EL (cell line): ENCODE data around the gene TBX2.

ENCODE experiments used
- DNase-seq: peaks from one replicate; pipeline ENCODE4 v3.0.0-alpha.2; 2016

TBX2 gene

DNA sequence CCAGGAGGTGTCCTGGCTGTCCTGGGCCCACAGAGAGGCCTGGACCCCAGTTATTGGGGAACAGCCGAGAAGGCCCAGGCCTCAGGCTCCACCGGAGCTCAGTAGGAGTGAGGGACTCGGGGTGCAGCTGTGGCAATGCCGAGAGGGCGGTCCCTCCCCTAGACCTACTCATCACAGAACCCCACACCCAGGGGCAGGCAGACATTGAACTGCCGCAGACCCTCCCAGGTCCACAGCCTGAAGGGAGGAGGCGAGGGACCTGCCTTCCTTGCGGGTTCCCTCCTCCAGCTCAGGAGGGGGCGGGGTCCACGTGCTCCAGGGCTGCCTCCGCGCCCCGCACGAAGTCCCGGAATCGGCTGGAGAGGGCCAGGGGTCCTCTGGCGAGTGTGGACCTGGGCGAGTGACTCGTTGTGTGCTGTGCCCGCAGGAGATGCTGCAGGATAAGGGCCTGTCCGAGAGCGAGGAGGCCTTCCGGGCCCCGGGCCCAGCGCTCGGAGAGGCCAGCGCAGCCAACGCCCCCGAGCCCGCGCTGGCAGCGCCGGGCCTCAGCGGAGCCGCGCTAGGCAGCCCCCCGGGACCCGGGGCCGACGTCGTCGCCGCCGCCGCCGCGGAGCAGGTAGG, 56.5 kb downstream of the TBX2 start:
- no peak for DNase-seq

DNA sequence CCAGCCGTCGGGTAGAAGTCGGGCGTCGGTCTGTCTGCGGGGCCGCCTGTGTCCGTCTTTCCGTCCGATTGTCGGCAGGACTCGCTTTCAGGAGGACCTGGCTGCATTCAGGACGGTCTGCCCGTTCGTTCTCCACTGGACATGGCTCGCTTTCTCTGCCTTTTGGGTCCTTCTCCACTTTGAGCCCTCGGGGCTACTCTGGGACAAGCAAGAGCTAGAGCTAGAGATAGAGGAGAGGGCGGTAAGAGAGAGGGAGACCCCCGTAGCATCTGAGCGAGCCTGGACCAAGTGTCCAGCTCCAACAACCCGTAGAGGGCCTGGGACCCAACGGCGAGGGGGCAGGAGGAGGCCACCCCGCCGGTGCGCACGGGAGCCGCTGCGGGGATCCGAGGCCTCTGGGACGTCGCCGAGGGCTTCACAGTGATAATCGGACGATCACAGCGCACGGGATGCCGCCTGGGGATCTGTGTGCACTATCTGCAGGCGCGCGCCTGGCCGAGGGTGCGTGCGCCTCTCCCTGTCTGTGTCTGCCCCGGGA, 57.1 kb downstream of the TBX2 start:
- no peak for DNase-seq

DNA sequence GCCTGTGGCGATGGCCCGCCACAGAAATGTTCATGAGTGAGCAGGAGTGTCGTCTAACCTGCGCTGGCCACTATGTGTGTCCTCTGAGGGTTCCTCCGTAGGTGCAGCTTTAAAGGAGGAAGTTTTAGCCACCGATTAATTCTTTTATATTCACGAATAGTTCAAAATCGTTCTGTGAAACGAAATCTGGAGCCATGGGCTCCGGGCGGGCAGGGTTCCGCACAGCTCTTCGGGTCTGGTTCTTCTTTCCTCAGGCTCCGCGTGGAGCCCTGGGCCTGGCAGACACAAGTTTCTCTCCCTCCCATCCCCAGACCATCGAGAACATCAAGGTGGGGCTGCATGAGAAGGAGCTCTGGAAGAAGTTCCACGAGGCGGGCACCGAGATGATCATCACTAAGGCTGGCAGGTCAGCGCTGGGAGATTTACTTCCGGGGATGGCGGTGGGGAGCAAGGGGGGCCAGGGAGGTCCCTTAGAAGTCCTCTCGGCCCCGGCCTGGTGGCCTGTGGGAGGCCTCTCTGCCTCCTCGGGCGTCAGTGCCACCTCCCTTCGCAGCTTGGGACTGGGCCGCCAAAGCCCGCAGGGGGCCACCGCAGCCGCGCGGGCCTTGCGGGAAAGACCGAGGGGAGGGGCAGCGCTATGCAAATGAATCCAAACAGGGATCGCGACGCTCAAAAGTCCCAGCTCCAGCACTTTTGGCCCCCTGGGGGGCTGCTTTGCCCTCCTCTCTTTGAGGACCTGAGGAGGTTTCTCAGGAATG, 57.8 kb downstream of the TBX2 start:
- no peak for DNase-seq

GRCh38 chr17:61458000-61458399, 58.4 kb downstream of the TBX2 start:
- no peak for DNase-seq

DNA sequence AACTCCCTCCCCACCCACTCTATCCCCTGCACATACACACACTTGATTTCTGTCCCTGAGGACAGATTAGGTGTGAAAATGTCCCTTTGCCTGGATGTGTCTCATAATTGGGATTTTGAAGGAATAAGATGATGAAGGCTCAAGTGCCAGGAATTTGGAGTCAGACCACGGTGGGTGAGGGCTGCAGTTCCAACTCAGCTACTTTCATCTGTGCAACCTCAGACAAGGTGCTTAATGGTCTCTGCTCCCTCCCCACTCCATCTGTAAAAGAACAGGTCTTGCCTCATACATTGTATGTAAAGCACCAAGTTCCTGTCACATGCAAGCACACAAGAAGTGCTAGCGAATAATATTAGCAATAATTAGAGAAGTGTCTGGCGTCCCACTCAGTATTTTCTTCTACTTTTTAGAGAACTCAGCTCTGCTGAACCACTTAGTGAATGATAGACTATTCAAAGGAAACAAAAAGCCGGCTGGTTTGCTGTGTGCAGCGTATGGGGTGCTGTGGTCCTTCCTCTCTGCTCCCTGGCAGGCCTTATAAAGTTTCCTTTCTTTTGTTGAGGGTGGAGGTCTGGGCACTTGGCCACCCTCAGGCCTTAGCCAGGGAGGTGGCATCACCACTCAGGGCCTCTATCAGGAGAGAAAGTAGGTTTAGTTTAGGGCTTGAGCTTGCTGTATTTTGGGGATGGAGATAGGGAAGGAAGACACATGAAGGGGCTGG, 58.9 kb downstream of the TBX2 start:
- no peak for DNase-seq
